ENCODE data around the gene HOXB1. TPM values are rescaled to one million over a fixed set of nuclear protein-coding genes. Genes with fewer than 3 reads are reported as not detected.

HOXB1 gene
- total and polyA plus RNA-seq, 2 experiments from 2014 or later, result not detected

- H3K27ac ChIP-seq, result no peak overlapping the region
- H3K4me2 ChIP-seq (ENCODE audit: unreplicated experiment), result peak overlapping the region; percentile 99
- no peaks in the 10 kb centered on the region for H3F3A ChIP-seq (ENCODE audit: insufficient read depth)
- H3K79me2 ChIP-seq (ENCODE audit: insufficient read depth), result peaks cover 85% of the 10 kb centered on the region
- H3K4me3 ChIP-seq, result peak overlapping the region; percentile 82
- no peaks in the 10 kb centered on the region for H3K4me1 ChIP-seq (ENCODE audit: insufficient read depth)
- no peaks in the 10 kb centered on the region for H3K27me3 ChIP-seq (replicated peaks; ENCODE audit: insufficient read depth)
- peak overlapping the region; percentile 82; the same call in 1 of the 2 replicates for H3K9ac ChIP-seq
- H4K20me1 ChIP-seq (ENCODE audit: insufficient read depth), result no peaks in the 10 kb centered on the region
- H2AFZ ChIP-seq, result no peak overlapping the region
- TF ChIP-seq EZH2 (IDR thresholded peaks at IDR 0.05; ENCODE audit: insufficient read depth, poor library complexity, severe bottlenecking), result no peak
- H3K9me2 ChIP-seq (ENCODE audit: insufficient read depth), result no peaks in the 10 kb centered on the region
- 89 to 97% methylated on average over 6 of the region's 6 CpGs for WGBS, 2 experiments (ENCODE audit: low coverage in 1 of 2, low lambda C conversion rate in 2 of 2, missing lambda C conversion rate in 2 of 2)
- no peak for DNase-seq
- no peaks in the 10 kb centered on the region for H3K9me3 ChIP-seq (ENCODE audit: low read depth)
- H3K36me3 ChIP-seq (ENCODE audit: low read depth), result no peaks in the 10 kb centered on the region
- in situ Hi-C loops (cut with MboI), result no loop called here
These were observed 32.6 kb upstream of the HOXB1 start for GRCh38 chr17:48563385-48563838.

GRCh38 chr17:48562934-48563333 is 32.1 kb upstream of the HOXB1 start:
- H3K79me2 ChIP-seq (ENCODE audit: insufficient read depth), result peaks cover 84% of the 10 kb centered on the region
- H4K20me1 ChIP-seq (ENCODE audit: insufficient read depth), result no peaks in the 10 kb centered on the region
- no peaks in the 10 kb centered on the region for H3F3A ChIP-seq (ENCODE audit: insufficient read depth)
- H3K4me3 ChIP-seq, result no peak overlapping the region
- DNase-seq, result no peak
- H3K9ac ChIP-seq, result no peak overlapping the region
- 61% methylated on average over 5 of the region's 5 CpGs for WGBS, 2 experiments (ENCODE audit: low coverage in 1 of 2, low lambda C conversion rate in 2 of 2, missing lambda C conversion rate in 2 of 2)
- no peak overlapping the region for H2AFZ ChIP-seq
- no peaks in the 10 kb centered on the region for H3K9me3 ChIP-seq (ENCODE audit: low read depth)
- H3K27ac ChIP-seq, result no peak overlapping the region
- no peak for TF ChIP-seq EZH2 (IDR thresholded peaks at IDR 0.05; ENCODE audit: insufficient read depth, poor library complexity, severe bottlenecking)
- TF ChIP-seq EZH2phosphoT487 (IDR thresholded peaks at IDR 0.05; ENCODE audit: insufficient read depth, low read depth), result no peak
- in situ Hi-C loops (cut with MboI), result no loop called here
- H3K4me1 ChIP-seq (ENCODE audit: insufficient read depth), result no peaks in the 10 kb centered on the region
- no peaks in the 10 kb centered on the region for H3K9me2 ChIP-seq (ENCODE audit: insufficient read depth)
- no peaks in the 10 kb centered on the region for H3K36me3 ChIP-seq (ENCODE audit: low read depth)
- no peaks in the 10 kb centered on the region for H3K27me3 ChIP-seq (replicated peaks; ENCODE audit: insufficient read depth)
- no peak overlapping the region for H3K4me2 ChIP-seq (ENCODE audit: unreplicated experiment)

GRCh38 chr17:48561884-48562810 is 31.3 kb upstream of the HOXB1 start:
- Histone ChIP-seq H3K27ac (no peak overlapping the region), H3K36me3 (ENCODE audit: low read depth) (no peaks in the 10 kb centered on the region), H3K9me2 (ENCODE audit: insufficient read depth) (no peaks in the 10 kb centered on the region), H3K9me3 (ENCODE audit: low read depth) (no peaks in the 10 kb centered on the region), H4K20me1 (ENCODE audit: insufficient read depth) (no peaks in the 10 kb centered on the region), H2AFZ (no peak overlapping the region), H3K4me2 (ENCODE audit: unreplicated experiment) (no peak overlapping the region), H3F3A (ENCODE audit: insufficient read depth) (peaks cover 3% of the 10 kb centered on the region), H3K27me3 (replicated peaks; ENCODE audit: insufficient read depth) (no peaks in the 10 kb centered on the region), H3K4me3 (no peak overlapping the region), H3K9ac (no peak overlapping the region), H3K4me1 (ENCODE audit: insufficient read depth) (peaks cover 3% of the 10 kb centered on the region), H3K79me2 (ENCODE audit: insufficient read depth) (peaks cover 82% of the 10 kb centered on the region)
- 72 to 77% methylated on average over 15 of the region's 15 CpGs for WGBS, 2 experiments (ENCODE audit: low coverage in 1 of 2, low lambda C conversion rate in 2 of 2, missing lambda C conversion rate in 2 of 2)
- in situ Hi-C loops (cut with MboI), result no loop called here
- TF ChIP-seq EZH2 (IDR thresholded peaks at IDR 0.05; ENCODE audit: insufficient read depth, poor library complexity, severe bottlenecking), result no peak
- no peak for TF ChIP-seq EZH2phosphoT487 (IDR thresholded peaks at IDR 0.05; ENCODE audit: insufficient read depth, low read depth)
- peak; percentile 49 for DNase-seq

GRCh38 chr17:48559840-48560817 is 29.3 kb upstream of the HOXB1 start:
- peaks cover 17% of the 10 kb centered on the region for H3F3A ChIP-seq (ENCODE audit: insufficient read depth)
- no peak overlapping the region for H3K9ac ChIP-seq
- TF ChIP-seq EZH2 (IDR thresholded peaks at IDR 0.05; ENCODE audit: insufficient read depth, poor library complexity, severe bottlenecking) (no peak), EZH2phosphoT487 (IDR thresholded peaks at IDR 0.05; ENCODE audit: insufficient read depth, low read depth) (no peak)
- H3K79me2 ChIP-seq (ENCODE audit: insufficient read depth), result peaks cover 64% of the 10 kb centered on the region
- in situ Hi-C loops (cut with MboI), result no loop called here
- H3K27me3 ChIP-seq (replicated peaks; ENCODE audit: insufficient read depth), result no peaks in the 10 kb centered on the region
- H3K4me1 ChIP-seq (ENCODE audit: insufficient read depth), result peaks cover 18% of the 10 kb centered on the region
- H3K9me2 ChIP-seq (ENCODE audit: insufficient read depth), result no peaks in the 10 kb centered on the region
- no peak overlapping the region for H3K4me2 ChIP-seq (ENCODE audit: unreplicated experiment)
- H3K27ac ChIP-seq, result no peak overlapping the region
- no peaks in the 10 kb centered on the region for H3K9me3 ChIP-seq (ENCODE audit: low read depth)
- H4K20me1 ChIP-seq (ENCODE audit: insufficient read depth), result no peaks in the 10 kb centered on the region
- H3K4me3 ChIP-seq, result no peak overlapping the region
- no peak overlapping the region for H2AFZ ChIP-seq
- 73 to 78% methylated on average over 13 to 14 of the region's 14 CpGs for WGBS, 2 experiments (ENCODE audit: low coverage in 1 of 2, low lambda C conversion rate in 2 of 2, missing lambda C conversion rate in 2 of 2)
- no peaks in the 10 kb centered on the region for H3K36me3 ChIP-seq (ENCODE audit: low read depth)
- no peak for DNase-seq
